Measurements from ENCODE around the gene ZBTB25.

ZBTB25 gene

GRCh38 chr14:64405295-64405694, 98.3 kb downstream of the ZBTB25 start:
- H3K9me3 ChIP-seq (ENCODE audit: insufficient read depth, low read length): no peaks in the 10 kb centered on the region
- no peaks in the 10 kb centered on the region for H3K9me2 ChIP-seq (replicated peaks; ENCODE audit: insufficient read depth, low read length)
- H3K79me2 ChIP-seq (ENCODE audit: insufficient read depth, low read length): peaks cover 72% of the 10 kb centered on the region
- TF ChIP-seq, protein P1, sequence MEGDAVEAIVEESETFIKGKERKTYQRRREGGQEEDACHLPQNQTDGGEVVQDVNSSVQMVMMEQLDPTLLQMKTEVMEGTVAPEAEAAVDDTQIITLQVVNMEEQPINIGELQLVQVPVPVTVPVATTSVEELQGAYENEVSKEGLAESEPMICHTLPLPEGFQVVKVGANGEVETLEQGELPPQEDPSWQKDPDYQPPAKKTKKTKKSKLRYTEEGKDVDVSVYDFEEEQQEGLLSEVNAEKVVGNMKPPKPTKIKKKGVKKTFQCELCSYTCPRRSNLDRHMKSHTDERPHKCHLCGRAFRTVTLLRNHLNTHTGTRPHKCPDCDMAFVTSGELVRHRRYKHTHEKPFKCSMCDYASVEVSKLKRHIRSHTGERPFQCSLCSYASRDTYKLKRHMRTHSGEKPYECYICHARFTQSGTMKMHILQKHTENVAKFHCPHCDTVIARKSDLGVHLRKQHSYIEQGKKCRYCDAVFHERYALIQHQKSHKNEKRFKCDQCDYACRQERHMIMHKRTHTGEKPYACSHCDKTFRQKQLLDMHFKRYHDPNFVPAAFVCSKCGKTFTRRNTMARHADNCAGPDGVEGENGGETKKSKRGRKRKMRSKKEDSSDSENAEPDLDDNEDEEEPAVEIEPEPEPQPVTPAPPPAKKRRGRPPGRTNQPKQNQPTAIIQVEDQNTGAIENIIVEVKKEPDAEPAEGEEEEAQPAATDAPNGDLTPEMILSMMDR (IDR thresholded peaks at IDR 0.05; ENCODE audit: insufficient read depth, low read length, poor library complexity, severe bottlenecking): no peak
- no peak for TF ChIP-seq EZH2phosphoT487 (conservative IDR thresholded peaks at IDR 0.05; ENCODE audit: low read length)
- H3K27ac ChIP-seq (ENCODE audit: low read depth, low read length): no peak overlapping the region
- H3F3A ChIP-seq (ENCODE audit: insufficient read depth): no peaks in the 10 kb centered on the region
- peaks cover 3% of the 10 kb centered on the region; the same call in 1 of the 2 replicates for H4K20me1 ChIP-seq (ENCODE audit: low read depth, low read length)
- H2AFZ ChIP-seq (ENCODE audit: low read depth, low read length, severe bottlenecking): no peak overlapping the region
- no peaks in the 10 kb centered on the region for H3K27me3 ChIP-seq (ENCODE audit: low read length)
- no peak overlapping the region for H3K4me2 ChIP-seq (ENCODE audit: low read depth, low read length, poor library complexity, severe bottlenecking)
- peaks cover 12% of the 10 kb centered on the region; the same call in 1 of the 2 replicates for H3K36me3 ChIP-seq (ENCODE audit: low read length)
- H3K9ac ChIP-seq (ENCODE audit: low read length): no peak overlapping the region
- no peak overlapping the region for H3K4me3 ChIP-seq (ENCODE audit: insufficient read depth, low read length, poor library complexity, severe bottlenecking)

DNA sequence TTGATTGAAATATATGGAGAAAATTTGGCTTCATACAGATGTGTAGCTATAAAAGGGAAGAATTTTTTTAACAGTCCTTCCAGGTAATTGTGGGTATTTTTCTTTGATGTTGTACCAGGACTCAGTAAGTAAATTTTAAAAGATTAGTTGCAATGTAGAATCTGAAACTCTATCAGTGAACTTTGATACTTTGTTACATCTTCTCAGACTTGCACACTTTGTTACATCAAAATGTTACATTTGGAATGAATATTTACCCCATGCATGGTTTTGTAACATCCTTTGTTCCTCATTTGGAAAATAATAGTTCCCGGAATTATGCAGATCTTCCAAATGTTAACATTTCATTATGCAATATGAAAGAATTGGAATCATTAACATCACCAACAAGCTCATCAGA, 101.7 kb downstream of the ZBTB25 start:
- no peaks in the 10 kb centered on the region for H3K9me3 ChIP-seq (ENCODE audit: insufficient read depth, low read length)
- H2AFZ ChIP-seq (ENCODE audit: low read depth, low read length, severe bottlenecking): no peak overlapping the region
- H3K4me3 ChIP-seq (ENCODE audit: insufficient read depth, low read length, poor library complexity, severe bottlenecking): no peak overlapping the region
- peaks cover 9% of the 10 kb centered on the region; the same call in 1 of the 2 replicates for H4K20me1 ChIP-seq (ENCODE audit: low read depth, low read length)
- H3F3A ChIP-seq (ENCODE audit: insufficient read depth): no peaks in the 10 kb centered on the region
- TF ChIP-seq, protein P1 (IDR thresholded peaks at IDR 0.05; ENCODE audit: insufficient read depth, low read length, poor library complexity, severe bottlenecking): no peak
- no peak for TF ChIP-seq EZH2phosphoT487 (conservative IDR thresholded peaks at IDR 0.05; ENCODE audit: low read length)
- no peak overlapping the region for H3K9ac ChIP-seq (ENCODE audit: low read length)
- H3K79me2 ChIP-seq (ENCODE audit: insufficient read depth, low read length): peaks cover 77% of the 10 kb centered on the region
- H3K9me2 ChIP-seq (replicated peaks; ENCODE audit: insufficient read depth, low read length): no peaks in the 10 kb centered on the region
- no peaks in the 10 kb centered on the region for H3K27me3 ChIP-seq (ENCODE audit: low read length)
- H3K27ac ChIP-seq (ENCODE audit: low read depth, low read length): no peak overlapping the region
- H3K36me3 ChIP-seq (ENCODE audit: low read length): peaks cover 12% of the 10 kb centered on the region; the same call in 1 of the 2 replicates
- no peak overlapping the region for H3K4me2 ChIP-seq (ENCODE audit: low read depth, low read length, poor library complexity, severe bottlenecking)

GRCh38 chr14:64400829-64401459, 102.7 kb downstream of the ZBTB25 start:
- Histone ChIP-seq H3K9me2 (replicated peaks; ENCODE audit: insufficient read depth, low read length) (no peaks in the 10 kb centered on the region), H3K27me3 (ENCODE audit: low read length) (no peaks in the 10 kb centered on the region), H3K36me3 (ENCODE audit: low read length) (peaks cover 12% of the 10 kb centered on the region; the same call in 1 of the 2 replicates), H3K9ac (ENCODE audit: low read length) (no peak overlapping the region), H3K27ac (ENCODE audit: low read depth, low read length) (no peak overlapping the region), H3F3A (ENCODE audit: insufficient read depth) (no peaks in the 10 kb centered on the region), H3K9me3 (ENCODE audit: insufficient read depth, low read length) (no peaks in the 10 kb centered on the region), H3K4me2 (ENCODE audit: low read depth, low read length, poor library complexity, severe bottlenecking) (no peak overlapping the region), H3K79me2 (ENCODE audit: insufficient read depth, low read length) (peaks cover 76% of the 10 kb centered on the region), H3K4me3 (ENCODE audit: insufficient read depth, low read length, poor library complexity, severe bottlenecking) (no peak overlapping the region), H2AFZ (ENCODE audit: low read depth, low read length, severe bottlenecking) (no peak overlapping the region), H4K20me1 (ENCODE audit: low read depth, low read length) (peaks cover 9% of the 10 kb centered on the region; the same call in 1 of the 2 replicates)
- no peak for TF ChIP-seq EZH2phosphoT487 (conservative IDR thresholded peaks at IDR 0.05; ENCODE audit: low read length)
- TF ChIP-seq, protein P1 (IDR thresholded peaks at IDR 0.05; ENCODE audit: insufficient read depth, low read length, poor library complexity, severe bottlenecking): no peak
